Stimulated activated CD4-positive, alpha-beta T cell treated with anti-CD3 and anti-CD28 coated beads, Interleukin-15, amount 100 ng/mL, for 1 hour (primary cell): Measurements from ENCODE around the gene VAV1.
"Not testable (repeated sequence)": the region's sequence is repeated elsewhere in the genome, so short reads cannot be mapped to it uniquely, and the experiment has no call there.

ENCODE experiments used
- DNase-seq, 2 donors: peaks; one replicate each; pipeline ENCODE4 v3.0.0-alpha.2; 2020; ENCODE audit warnings: low read depth in 1 of 2, low spot score in 1 of 2

VAV1 gene

DNA sequence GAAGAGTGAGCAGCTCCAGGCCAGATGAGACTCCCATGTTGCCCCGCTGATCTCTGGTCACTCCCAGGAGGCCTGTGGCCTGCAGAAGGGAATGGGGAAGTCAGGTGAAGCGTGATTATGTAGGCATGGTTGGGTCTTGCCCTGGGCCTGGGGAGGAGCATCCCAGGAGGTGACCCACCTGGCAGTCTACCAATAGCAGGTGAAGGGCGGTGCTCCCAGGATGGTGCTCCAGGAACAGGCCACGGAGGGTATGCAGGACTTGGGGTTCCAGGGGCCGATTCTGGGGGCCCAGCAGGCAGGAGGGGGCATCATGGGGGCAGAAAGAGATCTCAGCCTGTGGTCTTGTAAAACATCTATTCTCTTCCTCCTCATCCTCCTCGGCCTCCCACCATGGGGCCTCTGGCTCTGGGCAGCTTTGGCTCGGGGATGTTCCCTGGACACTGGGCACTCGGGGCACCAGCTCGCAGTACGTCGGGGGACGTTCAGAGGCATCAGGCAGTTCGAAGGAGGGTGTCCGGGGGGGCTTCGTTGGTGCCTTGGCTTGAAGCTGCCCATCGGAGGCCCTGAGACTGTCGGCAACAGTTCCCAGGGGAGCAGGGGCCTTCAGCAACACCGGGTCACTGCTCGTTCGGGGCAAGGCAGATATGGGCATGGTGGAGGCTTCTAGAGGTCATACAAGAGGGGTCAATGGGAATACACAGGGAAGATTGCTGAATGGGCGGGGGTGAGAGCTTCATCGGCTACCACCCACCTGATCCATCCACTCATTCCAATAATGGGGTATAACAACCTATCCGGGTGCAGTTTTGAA lies 17.6 kb upstream of the VAV1 start:
- no peak for DNase-seq

GRCh38 chr19:6760606-6761005 lies 11.9 kb upstream of the VAV1 start:
- DNase-seq, result no peak

DNA sequence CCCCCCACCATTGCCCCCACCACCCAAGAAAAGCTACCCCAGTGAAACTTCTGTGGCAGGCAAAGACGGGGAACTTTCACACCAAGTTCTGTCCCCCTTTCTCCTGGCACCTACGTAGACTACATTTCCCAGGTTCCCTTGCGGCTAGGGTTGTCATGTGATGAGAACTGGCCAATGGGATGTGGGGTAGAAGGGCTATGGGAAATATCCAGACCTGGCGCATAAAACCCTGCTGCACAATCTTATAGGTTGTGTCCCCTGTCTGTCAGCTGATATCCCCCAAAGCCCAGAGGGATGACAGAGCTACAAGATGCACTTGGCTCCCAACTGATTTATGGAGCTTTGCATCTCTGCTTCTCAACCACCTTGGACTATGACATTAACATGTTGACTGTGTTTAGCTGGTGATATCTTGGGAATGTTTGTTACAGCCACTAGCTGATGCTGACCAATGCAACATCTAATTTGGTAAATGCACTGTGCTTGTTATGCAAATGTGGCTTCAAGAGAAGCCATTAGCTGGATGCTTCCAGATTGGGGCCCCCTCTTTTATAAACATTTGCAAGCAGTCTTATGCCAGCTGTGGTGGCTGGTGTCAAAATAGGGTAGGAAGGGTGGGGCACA lies 11.3 kb upstream of the VAV1 start:
- no peak for DNase-seq

- DNase-seq, result not testable (repeated sequence)
These were observed 10.2 kb upstream of the VAV1 start for GRCh38 chr19:6762253-6762797.

DNA sequence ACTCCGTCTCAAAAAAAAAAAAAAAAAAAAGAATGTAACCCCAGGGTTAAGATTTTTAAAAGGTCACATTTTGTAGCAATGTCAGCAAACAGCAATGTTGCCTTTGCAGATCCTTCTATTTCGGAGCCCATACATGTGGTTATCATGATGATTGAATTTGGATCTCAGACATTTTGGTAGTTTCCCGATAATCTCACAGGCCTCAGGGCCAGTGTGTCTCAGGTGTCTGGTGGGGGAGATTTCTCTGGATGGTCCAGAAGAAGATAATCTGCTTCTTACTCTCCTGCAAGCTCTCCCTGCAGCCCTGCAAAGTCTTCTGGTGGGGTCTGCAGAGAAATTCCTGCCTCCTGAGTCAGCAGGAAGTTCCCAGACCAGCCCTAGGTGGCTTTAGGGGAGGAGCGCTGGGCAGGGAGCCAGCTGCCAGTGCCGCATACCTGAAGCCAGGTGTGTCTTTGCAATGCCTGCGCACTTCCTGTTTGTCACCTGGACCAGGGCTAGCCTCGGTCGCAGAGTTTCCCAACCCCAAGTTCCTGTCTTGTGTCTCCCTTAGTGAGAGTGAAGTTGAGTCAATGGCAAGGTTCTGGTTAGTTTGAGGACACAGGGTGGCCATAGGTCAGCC lies 6.7 kb upstream of the VAV1 start:
- no peak for DNase-seq

GRCh38 chr19:6766357-6767080 lies 6.0 kb upstream of the VAV1 start:
- no peak for DNase-seq

GRCh38 chr19:6767081-6767356 lies 5.5 kb upstream of the VAV1 start:
- no peak for DNase-seq

DNA sequence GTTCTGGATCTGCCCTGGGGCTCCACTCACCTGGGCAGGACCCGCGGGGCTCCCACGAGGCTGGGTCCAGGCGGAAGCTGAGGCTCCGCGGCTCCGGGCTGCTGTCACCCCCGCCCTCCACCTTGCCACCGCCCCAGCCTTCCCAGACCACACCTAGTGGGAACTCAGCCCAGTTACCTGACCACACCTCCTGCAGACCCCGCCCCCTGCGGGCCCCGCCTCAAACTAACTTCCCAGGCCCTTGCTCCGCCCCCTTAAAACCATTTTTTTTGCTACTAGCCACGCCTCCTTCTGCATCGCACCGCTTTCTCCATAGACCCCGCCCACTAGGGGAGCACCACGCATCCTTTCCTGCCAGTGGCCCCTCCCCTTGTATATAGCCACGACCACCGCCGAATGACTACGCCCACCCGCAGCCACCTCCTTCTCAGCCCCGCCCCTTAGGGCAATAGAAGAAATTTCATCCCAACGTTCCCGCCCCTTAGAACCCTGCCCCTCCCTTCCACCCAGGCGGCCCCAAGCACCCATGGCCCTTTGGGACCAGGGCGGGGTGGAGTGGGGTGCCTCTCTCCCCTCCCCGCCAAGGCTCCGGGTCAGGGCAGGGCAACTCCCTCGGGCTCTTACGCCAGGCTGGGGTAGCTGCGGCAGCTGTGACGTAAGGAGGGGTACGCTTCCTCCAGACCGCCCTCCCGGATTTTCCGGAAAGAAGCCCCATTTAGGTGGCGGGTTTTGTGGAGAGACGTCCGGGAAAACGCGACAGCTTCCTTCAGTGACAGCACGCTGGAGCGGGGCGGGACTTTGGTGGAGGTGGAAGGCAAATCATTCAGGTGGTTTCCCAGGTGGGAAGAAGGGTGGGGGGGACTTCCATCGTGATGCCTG lies 4.9 kb upstream of the VAV1 start, which contains the start of gene SH2D3A:
SH2D3A (minus strand) TSS at position 79 of the 879 bp plus-strand sequence. CDS start 3,687 bp downstream, outside the sequence.
- peak; percentile 91 to 94 for DNase-seq

DNA sequence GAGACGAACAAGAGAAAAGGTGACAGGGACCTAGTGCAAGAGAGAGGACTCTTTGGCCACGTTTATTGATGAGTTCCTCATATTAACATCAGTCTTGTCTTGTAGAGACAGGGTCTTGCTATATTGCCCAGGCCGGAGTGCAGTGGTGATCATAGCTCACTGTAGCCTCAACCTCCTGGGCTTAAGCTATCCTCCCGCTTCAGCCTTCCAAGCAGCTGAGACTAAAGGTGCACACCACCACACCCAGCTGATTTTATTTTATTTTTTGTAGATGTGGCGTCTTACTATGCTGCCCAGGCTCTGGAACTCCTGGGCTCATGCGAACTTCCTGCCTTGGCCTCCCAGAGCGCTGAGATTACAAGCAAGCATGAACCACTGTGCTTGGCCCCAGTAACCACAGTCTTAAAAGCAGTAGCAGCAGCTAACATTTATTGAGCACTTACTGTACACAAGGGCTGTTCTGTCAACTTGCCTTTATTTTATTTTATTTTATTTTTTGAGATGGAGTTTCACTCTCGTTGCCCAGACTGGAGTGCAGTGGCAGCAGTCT lies 4.2 kb upstream of the VAV1 start:
- no peak for DNase-seq

- no peak for DNase-seq
These were observed 3.4 kb upstream of the VAV1 start for GRCh38 chr19:6769006-6769619.

- not testable (repeated sequence) for DNase-seq
These were observed 870 bp upstream of the VAV1 start for GRCh38 chr19:6771648-6772027.

DNA sequence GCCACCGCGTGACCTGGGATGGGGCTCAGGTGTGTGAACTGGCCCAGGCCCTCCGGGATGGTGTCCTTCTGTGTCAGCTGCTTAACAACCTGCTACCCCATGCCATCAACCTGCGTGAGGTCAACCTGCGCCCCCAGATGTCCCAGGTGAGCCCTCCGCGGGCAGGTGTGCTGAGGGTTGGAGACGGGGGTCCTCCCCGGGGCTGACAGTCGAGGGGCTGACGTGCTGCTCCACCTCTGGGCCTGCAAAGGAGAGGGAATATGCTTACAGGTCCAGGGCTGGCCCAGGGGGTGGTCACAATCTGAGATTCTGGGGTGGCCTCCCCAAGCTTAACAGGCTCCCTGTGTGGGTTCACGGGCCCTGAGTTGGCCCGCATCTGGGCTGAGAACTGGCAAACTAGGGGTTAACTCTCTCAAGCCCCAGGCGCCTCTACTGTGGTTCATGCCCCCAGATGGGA lies 386 bp downstream of the VAV1 start:
- DNase-seq, result no peak

DNA sequence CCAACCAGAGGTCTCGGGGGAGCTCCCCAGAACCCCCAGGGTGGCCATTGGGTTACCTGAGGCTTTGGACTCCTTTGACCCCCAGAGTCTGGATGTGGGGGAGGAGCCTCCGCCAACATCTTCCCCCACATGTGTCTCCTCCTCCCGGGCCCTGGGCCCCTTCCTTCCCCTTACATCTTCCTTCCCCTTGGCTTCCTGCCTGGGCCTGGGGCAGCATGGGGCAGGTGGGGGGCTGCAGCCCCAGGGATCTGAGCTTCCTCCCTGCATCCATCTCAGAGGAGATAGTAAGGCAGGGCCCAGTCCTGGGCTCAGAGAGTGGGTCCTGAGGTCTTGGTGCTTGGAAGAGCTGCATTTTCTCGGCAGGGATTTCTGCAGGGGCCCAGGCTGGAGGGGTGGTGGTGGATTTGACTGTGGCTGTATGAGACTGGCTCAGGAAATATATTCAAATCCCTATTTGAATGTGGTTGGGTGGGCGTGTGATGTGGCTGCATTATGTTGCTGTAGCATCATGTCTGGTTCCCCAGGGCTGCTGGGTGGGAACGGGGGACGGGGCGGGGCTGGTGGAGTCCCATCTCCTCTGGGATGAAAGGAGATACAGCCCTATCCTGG lies 919 bp downstream of the VAV1 start:
- DNase-seq, result peak in 1 of 2 donors; percentile 20

- DNase-seq, result no peak
These were observed 2.6 kb downstream of the VAV1 start for GRCh38 chr19:6774821-6775707.

GRCh38 chr19:6776045-6776444 lies 3.5 kb downstream of the VAV1 start:
- not testable (repeated sequence) for DNase-seq

DNA sequence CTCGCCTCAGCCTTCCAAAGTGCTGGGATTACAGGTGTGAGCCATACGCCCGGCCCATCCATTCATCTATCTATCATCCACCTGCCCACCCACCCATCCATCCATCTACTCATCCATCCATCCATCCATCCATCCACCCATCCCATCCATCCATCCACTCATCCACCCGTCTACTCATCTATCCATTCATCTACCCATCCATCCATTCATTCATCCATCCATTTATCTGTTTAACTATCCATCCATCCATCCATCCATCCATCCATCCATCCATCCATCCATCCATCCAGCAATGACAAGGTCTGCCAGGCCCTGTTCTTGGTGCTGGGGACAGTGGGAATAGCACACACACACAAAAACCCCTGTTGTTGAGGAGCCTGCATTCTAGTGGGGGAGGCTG lies 4.5 kb downstream of the VAV1 start:
- DNase-seq, result no peak

GRCh38 chr19:6777434-6777833 lies 4.9 kb downstream of the VAV1 start:
- DNase-seq, result no peak

GRCh38 chr19:6778386-6778785 lies 5.9 kb downstream of the VAV1 start:
- no peak for DNase-seq
